ELF-1 (cell line): ENCODE measurements around the gene MOCOS.

Experiments used
- DNase-seq: peaks from one replicate; pipeline ENCODE4 v3.0.0-alpha.2; 2016; ENCODE audit warnings: low read depth, low spot score

MOCOS gene

GRCh38 chr18:36265015-36265414 lies 77.7 kb downstream of the MOCOS start:
- DNase-seq = no peak

- DNase-seq = no peak
These were observed 81.9 kb downstream of the MOCOS start for GRCh38 chr18:36269157-36269556.

GRCh38 chr18:36271153-36271552 lies 83.9 kb downstream of the MOCOS start:
- DNase-seq = no peak

GRCh38 chr18:36273347-36273746 lies 86.0 kb downstream of the MOCOS start:
- no peak for DNase-seq

GRCh38 chr18:36274083-36274715 lies 86.9 kb downstream of the MOCOS start:
- no peak for DNase-seq

- no peak for DNase-seq
These were observed 88.3 kb downstream of the MOCOS start for GRCh38 chr18:36275561-36275960.

GRCh38 chr18:36279001-36279400 lies 91.7 kb downstream of the MOCOS start:
- no peak for DNase-seq

- no peak for DNase-seq
These were observed 94.6 kb downstream of the MOCOS start for GRCh38 chr18:36281936-36282335.

- DNase-seq = no peak
These were observed 96.2 kb downstream of the MOCOS start for GRCh38 chr18:36283448-36283847.

- no peak for DNase-seq
These were observed 97.0 kb downstream of the MOCOS start for GRCh38 chr18:36284268-36284667.

GRCh38 chr18:36284671-36285295 lies 97.5 kb downstream of the MOCOS start:
- DNase-seq = peak; percentile 34

- no peak for DNase-seq
These were observed 100.4 kb downstream of the MOCOS start for GRCh38 chr18:36287653-36288052.

- DNase-seq = no peak
These were observed 101.4 kb downstream of the MOCOS start for GRCh38 chr18:36288689-36289088.

- no peak for DNase-seq
These were observed 106.7 kb downstream of the MOCOS start for GRCh38 chr18:36294031-36294430.

GRCh38 chr18:36295214-36295613 lies 107.9 kb downstream of the MOCOS start:
- no peak for DNase-seq

- DNase-seq = no peak
These were observed 108.6 kb downstream of the MOCOS start for GRCh38 chr18:36295880-36296301.

GRCh38 chr18:36296650-36297416 lies 109.5 kb downstream of the MOCOS start:
- DNase-seq = peak; percentile 70

- DNase-seq = peak; percentile 58
These were observed 110.3 kb downstream of the MOCOS start, which contains the start of gene FHOD3 for GRCh38 chr18:36297417-36298125. Gene FHOD3 (plus strand): TSS chr18:36297713. CDS start chr18:36297836, 123 bp downstream.

GRCh38 chr18:36298126-36298741 lies 110.9 kb downstream of the MOCOS start:
- DNase-seq = peak; percentile 36

- DNase-seq = no peak
These were observed 111.7 kb downstream of the MOCOS start for GRCh38 chr18:36299015-36299414.

- no peak for DNase-seq
These were observed 112.9 kb downstream of the MOCOS start for GRCh38 chr18:36300211-36300610.

- no peak for DNase-seq
These were observed 114.6 kb downstream of the MOCOS start for GRCh38 chr18:36301884-36302283.
